Measurements from ENCODE around the gene STAT4.
"Not testable (repeated sequence)": the region's sequence is repeated elsewhere in the genome, so short reads cannot be mapped to it uniquely, and the experiment has no call there.

The STAT4 gene

GRCh38 chr2:191009541-191010374 lies 141.0 kb downstream of the STAT4 start:
- Mint-ChIP-seq H3K27me3 (no peaks in the 10 kb centered on the region), H3K4me3 (peak overlapping the region; percentile 60), H3K27ac (peak overlapping the region; percentile 51), H3K36me3 (ENCODE audit: low read depth) (peaks cover 64% of the 10 kb centered on the region), H3K9me3 (peaks cover 10% of the 10 kb centered on the region), H3K4me1 (peaks cover 54% of the 10 kb centered on the region)
- ATAC-seq (no peak), DNase-seq (no peak)

- H3K4me1 Mint-ChIP-seq, result peaks cover 62% of the 10 kb centered on the region
- no peak for ATAC-seq
- DNase-seq, result no peak
- H3K27me3 Mint-ChIP-seq, result no peaks in the 10 kb centered on the region
- H3K27ac Mint-ChIP-seq, result peak overlapping the region; percentile 2
- peaks cover 78% of the 10 kb centered on the region for H3K36me3 Mint-ChIP-seq (ENCODE audit: low read depth)
- H3K4me3 Mint-ChIP-seq, result no peak overlapping the region
- peaks cover 22% of the 10 kb centered on the region for H3K9me3 Mint-ChIP-seq
Observed at GRCh38 chr2:191008286-191008685, 142.5 kb downstream of the STAT4 start.

GRCh38 chr2:191006997-191007783 lies 143.6 kb downstream of the STAT4 start:
- H3K36me3 Mint-ChIP-seq (ENCODE audit: low read depth), result peaks cover 88% of the 10 kb centered on the region
- ATAC-seq (no peak), DNase-seq (no peak)
- H3K4me3 Mint-ChIP-seq, result no peak overlapping the region
- no peak overlapping the region for H3K27ac Mint-ChIP-seq
- no peaks in the 10 kb centered on the region for H3K27me3 Mint-ChIP-seq
- H3K4me1 Mint-ChIP-seq, result peaks cover 67% of the 10 kb centered on the region
- H3K9me3 Mint-ChIP-seq, result peaks cover 25% of the 10 kb centered on the region

- Mint-ChIP-seq H3K9me3 (peaks cover 25% of the 10 kb centered on the region), H3K27ac (no peak overlapping the region), H3K27me3 (no peaks in the 10 kb centered on the region), H3K4me3 (no peak overlapping the region), H3K36me3 (ENCODE audit: low read depth) (peaks cover 93% of the 10 kb centered on the region), H3K4me1 (peaks cover 66% of the 10 kb centered on the region)
- DNase-seq (no peak), ATAC-seq (no peak)
Observed at GRCh38 chr2:191006297-191006696, 144.5 kb downstream of the STAT4 start.

GRCh38 chr2:191003405-191004309 lies 147.1 kb downstream of the STAT4 start:
- no peak for DNase-seq
- peak overlapping the region; percentile 68 for H3K27ac Mint-ChIP-seq
- ATAC-seq, result no peak
- H3K4me3 Mint-ChIP-seq, result no peak overlapping the region
- peaks cover 25% of the 10 kb centered on the region for H3K9me3 Mint-ChIP-seq
- no peaks in the 10 kb centered on the region for H3K27me3 Mint-ChIP-seq
- peaks cover 98% of the 10 kb centered on the region for H3K36me3 Mint-ChIP-seq (ENCODE audit: low read depth)
- H3K4me1 Mint-ChIP-seq, result peaks cover 60% of the 10 kb centered on the region

GRCh38 chr2:191001624-191002023 lies 149.2 kb downstream of the STAT4 start:
- Mint-ChIP-seq H3K27me3 (no peaks in the 10 kb centered on the region), H3K9me3 (peaks cover 28% of the 10 kb centered on the region), H3K36me3 (ENCODE audit: low read depth) (peaks cover 96% of the 10 kb centered on the region), H3K27ac (no peak overlapping the region), H3K4me3 (no peak overlapping the region), H3K4me1 (peaks cover 52% of the 10 kb centered on the region)
- ATAC-seq, result no peak
- DNase-seq, result no peak

GRCh38 chr2:191001032-191001431 lies 149.8 kb downstream of the STAT4 start:
- DNase-seq (no peak), ATAC-seq (no peak)
- Mint-ChIP-seq H3K36me3 (ENCODE audit: low read depth) (peaks cover 96% of the 10 kb centered on the region), H3K4me3 (no peak overlapping the region), H3K4me1 (peaks cover 52% of the 10 kb centered on the region), H3K27ac (peak overlapping the region; percentile 48), H3K9me3 (peaks cover 30% of the 10 kb centered on the region), H3K27me3 (no peaks in the 10 kb centered on the region)

GRCh38 chr2:190999949-191000665 lies 150.7 kb downstream of the STAT4 start:
- H3K4me3 Mint-ChIP-seq, result no peak overlapping the region
- DNase-seq (no peak), ATAC-seq (no peak)
- peaks cover 96% of the 10 kb centered on the region for H3K36me3 Mint-ChIP-seq (ENCODE audit: low read depth)
- peaks cover 37% of the 10 kb centered on the region for H3K9me3 Mint-ChIP-seq
- no peaks in the 10 kb centered on the region for H3K27me3 Mint-ChIP-seq
- H3K27ac Mint-ChIP-seq, result peak overlapping the region; percentile 6
- peaks cover 58% of the 10 kb centered on the region for H3K4me1 Mint-ChIP-seq

GRCh38 chr2:190999058-190999457 lies 151.7 kb downstream of the STAT4 start:
- H3K4me3 Mint-ChIP-seq, result no peak overlapping the region
- no peaks in the 10 kb centered on the region for H3K27me3 Mint-ChIP-seq
- peak; percentile 34 for ATAC-seq
- peaks cover 34% of the 10 kb centered on the region for H3K9me3 Mint-ChIP-seq
- peaks cover 95% of the 10 kb centered on the region for H3K36me3 Mint-ChIP-seq (ENCODE audit: low read depth)
- peak overlapping the region; percentile 6 for H3K27ac Mint-ChIP-seq
- DNase-seq, result no peak
- peaks cover 60% of the 10 kb centered on the region for H3K4me1 Mint-ChIP-seq

- ATAC-seq, result no peak
- Mint-ChIP-seq H3K27me3 (no peaks in the 10 kb centered on the region), H3K9me3 (peaks cover 28% of the 10 kb centered on the region), H3K4me1 (peaks cover 55% of the 10 kb centered on the region), H3K4me3 (no peak overlapping the region), H3K27ac (peak overlapping the region; percentile 73), H3K36me3 (ENCODE audit: low read depth) (peaks cover 92% of the 10 kb centered on the region)
- DNase-seq, result no peak
Observed at GRCh38 chr2:190997526-190998113, 153.2 kb downstream of the STAT4 start.

- Mint-ChIP-seq H3K27me3 (no peaks in the 10 kb centered on the region), H3K4me3 (no peak overlapping the region), H3K36me3 (ENCODE audit: low read depth) (peaks cover 93% of the 10 kb centered on the region), H3K9me3 (peaks cover 28% of the 10 kb centered on the region), H3K27ac (peak overlapping the region; percentile 73), H3K4me1 (peaks cover 53% of the 10 kb centered on the region)
- ATAC-seq, result no peak
- no peak for DNase-seq
Observed at GRCh38 chr2:190996947-190997346, 153.8 kb downstream of the STAT4 start.

GRCh38 chr2:190996338-190996946 lies 154.4 kb downstream of the STAT4 start:
- Mint-ChIP-seq H3K4me1 (peaks cover 50% of the 10 kb centered on the region), H3K27ac (peak overlapping the region; percentile 73), H3K9me3 (peaks cover 28% of the 10 kb centered on the region), H3K4me3 (no peak overlapping the region), H3K36me3 (ENCODE audit: low read depth) (peaks cover 89% of the 10 kb centered on the region), H3K27me3 (no peaks in the 10 kb centered on the region)
- DNase-seq (no peak), ATAC-seq (no peak)

- H3K4me1 Mint-ChIP-seq, result peaks cover 43% of the 10 kb centered on the region
- H3K9me3 Mint-ChIP-seq, result peaks cover 28% of the 10 kb centered on the region
- peaks cover 88% of the 10 kb centered on the region for H3K36me3 Mint-ChIP-seq (ENCODE audit: low read depth)
- not testable (repeated sequence) for H3K4me3 Mint-ChIP-seq, DNase-seq, H3K27me3 Mint-ChIP-seq, ATAC-seq
- H3K27ac Mint-ChIP-seq, result peak overlapping the region; percentile 1
Observed at GRCh38 chr2:190995315-190995714, 155.5 kb downstream of the STAT4 start.
